AG20443 (cell line): ENCODE results near the gene EIF4B.

ENCODE experiments used
- DNase-seq: peaks from one replicate; pipeline ENCODE4 v3.0.0; 2012; ENCODE audit warnings: low spot score, mixed read lengths

The EIF4B gene

DNA sequence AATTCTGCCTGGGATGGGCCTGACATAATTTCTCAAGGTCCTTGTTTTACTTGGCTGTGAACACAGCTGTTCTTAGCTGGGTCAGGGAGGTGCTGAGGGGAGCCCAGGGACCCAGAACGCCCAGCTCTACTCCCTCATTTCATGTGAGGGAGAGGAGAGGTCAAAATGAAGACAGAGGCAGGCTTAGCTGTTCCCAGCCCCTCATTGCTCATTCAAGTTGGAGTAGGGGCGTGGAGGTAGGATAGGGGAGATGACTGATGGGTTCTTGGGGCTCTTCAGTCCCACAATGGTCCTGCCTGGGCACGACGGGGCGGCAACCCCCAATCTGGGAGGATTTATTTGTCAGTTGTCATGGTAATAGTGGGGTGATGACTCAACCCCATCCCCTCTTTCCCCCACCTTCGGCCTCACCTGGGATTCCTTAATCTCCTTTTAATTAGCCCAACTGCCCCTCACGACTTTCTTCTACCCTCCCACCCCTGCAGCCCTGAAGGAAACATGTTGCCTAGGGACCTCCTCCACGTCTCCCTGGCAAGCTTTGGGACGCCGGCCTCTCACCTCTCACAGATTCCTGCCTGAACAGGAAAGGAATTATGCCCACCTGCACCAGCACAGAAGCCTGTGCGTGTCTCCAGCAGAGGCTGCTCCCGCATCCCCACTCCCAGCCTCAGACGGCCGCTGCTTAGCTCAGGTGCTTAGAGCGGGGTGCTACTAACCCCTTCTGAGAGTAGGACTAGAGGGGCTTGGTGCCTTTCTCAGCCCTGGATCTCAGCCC, 62.7 kb downstream of the EIF4B start:
- no peak for DNase-seq

DNA sequence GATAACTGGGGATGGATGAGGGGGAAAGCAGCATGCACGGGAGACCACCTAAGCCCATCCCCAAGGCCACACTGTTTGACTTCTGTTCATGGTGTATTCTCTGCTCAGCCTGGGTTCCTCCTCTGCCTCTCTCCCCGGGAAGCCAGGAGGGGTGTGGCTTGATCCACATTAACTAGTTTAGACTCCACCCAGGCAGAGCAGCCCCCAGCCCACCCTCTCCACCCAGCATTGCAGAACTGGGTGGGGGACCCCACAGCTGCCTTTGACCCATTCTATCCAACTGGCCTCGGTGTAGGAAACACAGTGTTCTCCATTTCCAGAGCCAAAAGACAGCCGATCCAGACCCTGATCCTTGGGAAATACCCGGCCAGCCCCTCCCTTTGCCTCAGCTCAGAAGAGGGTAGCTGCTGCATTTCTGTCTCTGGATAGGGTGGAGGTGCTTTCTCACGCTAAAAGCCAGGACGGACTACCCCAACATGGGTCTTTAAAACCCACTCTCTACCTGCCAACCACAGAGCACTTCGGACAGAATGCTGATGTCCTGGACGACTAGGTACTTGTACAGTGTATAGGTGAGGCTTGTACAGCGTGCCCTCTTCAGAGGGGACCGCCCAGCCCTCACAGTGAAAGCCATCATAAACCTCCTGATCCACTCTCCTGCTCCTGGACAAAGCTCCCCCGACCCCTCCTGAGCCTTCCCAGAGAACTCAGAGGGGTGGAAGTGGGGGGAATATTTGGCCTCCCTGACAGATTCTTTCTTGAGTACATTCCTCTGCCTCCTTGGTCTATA, 63.6 kb downstream of the EIF4B start:
- no peak for DNase-seq

DNA sequence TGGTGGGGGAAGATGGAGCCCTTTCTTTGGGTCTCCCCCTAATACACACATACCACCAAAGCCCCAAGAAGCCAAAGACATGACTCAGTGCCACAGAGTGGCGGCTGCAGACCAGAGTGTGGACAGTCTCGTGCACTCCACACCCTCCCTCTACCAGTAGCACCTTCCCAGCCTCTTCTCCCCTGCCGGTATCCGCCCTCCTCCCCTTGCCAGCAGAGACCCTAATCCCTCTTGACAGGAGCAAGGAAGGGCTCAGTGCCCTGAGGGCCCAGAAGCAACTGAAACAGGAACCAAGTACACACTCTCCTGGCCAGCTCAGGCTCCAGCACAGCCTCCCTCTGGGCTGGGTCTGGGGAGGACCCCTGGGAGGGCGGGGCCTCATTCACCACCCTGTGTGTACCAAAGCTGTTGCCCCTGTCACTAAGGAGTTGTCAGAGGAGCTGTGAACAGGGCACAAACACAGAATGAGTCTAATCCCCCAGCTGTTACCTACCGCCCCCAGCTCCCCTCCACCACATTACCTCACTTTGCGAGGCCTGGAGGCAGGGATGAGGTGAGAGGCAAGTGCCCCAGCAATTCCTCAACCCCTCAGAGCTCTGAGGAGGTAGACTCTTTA, 64.7 kb downstream of the EIF4B start:
- DNase-seq, result no peak

DNA sequence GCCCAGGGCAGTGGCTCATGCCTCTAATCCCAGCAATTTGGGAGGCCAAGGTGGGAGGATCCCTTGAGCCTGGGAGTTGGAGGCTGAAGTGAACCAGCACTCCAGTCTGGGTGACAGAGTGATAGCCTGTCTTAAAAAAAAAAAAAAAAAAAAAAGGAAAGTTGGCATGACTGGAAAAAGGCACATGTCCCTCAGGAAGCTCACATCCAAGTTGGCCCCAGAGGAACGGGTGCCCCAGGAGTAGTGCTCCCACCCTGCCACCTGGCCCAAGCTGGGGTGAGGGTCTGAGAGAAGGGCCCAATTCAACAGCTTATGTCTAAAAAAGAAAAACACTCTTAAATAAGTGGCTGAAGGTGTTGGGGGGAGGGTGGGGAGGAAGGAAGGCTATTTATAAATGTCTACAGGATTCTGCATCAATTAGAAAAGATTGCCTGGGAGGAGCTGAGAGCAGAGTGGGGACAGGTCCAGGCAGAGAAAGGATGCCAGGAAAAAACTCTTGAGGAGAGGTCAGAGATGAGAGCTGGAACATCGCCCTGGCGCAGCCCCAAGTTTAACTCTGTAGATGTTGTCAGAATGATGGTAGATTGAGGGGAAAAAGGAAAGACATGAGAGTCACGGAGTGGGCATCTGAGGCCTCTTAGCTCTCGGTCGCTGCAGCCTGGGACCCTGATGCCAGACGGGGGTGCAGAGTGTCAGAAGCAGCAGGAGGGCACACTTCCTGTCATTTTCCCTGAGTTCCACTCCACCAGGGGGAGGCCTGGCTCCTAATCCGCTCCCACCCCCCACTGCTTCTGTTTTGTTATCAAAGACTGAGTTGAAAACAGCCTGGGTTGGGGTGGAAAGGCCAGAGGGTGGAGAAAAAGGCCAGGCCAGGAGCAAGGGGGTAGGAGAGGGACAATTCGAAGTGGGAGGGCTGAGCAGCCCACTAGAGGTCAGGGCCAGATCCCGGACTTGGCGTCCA, 65.6 kb downstream of the EIF4B start:
- peak; percentile 49 for DNase-seq

DNA sequence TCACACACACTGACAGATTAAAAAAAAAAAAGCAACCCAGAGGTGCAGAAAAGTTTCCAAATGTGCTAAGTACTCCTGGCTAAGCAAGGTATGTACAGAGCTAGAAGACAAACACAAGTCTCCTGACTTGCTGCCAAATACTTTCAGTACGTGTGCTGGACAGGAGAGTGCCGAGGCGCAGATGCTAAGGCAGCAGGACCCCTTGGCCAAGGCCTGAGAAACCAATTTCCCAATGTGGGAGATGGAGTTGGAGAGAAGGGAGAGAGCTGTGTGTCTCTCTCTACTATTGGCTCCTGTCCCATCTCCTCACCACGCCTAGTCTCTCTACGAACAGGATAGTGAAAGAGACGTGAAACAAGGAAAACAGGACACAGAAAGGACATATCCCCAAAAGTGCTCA, 67.6 kb downstream of the EIF4B start:
- no peak for DNase-seq

DNA sequence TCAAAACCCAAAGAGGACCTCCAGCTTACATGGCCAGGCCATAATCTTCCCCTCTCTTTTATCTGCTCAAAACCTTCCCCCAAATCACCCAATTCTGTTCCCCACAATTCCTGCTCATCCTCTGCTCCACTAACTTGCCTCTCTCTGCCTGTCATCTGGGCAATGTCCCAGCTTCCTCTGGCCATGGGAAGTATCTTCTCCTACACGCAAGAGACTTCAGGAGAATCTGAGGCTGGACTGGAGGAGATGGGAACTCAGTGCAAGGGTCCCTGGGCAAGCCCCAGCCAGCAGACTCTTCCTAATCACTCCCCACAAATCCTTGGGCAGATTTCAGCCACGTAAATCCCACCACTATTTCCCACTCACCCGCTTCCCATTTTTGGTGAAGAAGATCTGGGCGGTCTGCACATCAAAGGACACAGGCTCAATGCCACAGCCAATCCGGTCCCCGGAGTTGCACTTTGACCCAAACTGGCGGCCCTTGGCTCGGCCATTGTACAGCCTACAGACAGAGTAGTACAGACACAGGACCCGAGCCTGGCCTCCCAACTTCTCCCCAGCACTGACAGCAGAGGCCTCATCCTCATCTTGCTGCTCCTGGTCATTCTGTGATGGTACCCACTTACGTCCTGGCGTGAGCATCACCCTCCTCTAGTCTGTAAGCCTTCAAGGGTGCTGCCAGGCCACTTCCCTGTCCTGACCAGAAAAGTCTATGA, 68.2 kb downstream of the EIF4B start:
- DNase-seq, result no peak

DNA sequence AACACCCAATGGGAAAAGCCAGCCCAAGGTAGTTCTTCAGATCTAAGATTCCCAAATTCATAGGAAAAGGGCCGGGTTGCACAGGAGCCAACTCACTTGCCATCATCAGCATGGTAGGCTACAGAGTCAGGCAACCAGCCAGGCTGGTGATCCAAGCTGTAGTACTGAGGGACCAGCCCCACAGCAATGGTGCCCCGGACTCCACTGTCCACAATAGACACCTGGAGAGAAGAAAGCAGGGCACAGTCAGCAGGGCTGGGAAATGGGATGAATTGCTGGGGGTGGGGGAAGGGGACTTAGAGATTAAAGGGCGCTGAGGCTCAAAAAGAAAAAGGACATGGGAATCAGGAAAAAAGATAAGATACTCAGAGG, 68.7 kb downstream of the EIF4B start:
- DNase-seq, result no peak

DNA sequence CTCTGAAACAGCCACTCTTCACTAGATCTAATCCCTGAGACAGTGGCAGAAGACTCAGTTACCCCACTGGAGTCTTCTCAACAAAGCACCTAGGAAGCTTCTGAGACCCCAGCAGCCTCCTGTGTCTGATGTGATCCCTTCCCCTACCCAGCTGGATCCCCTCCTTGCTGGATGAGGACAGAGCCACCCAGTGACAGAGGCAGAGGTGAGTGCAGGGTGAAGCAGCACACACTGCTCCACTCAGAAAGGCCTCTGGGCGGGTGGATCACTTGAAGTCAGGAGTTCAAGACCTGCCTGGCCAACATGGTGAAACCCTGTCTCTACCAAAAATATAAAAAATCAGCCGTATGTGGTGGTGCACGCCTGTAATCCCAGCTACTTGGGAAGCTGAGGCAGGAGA, 70.2 kb downstream of the EIF4B start:
- DNase-seq, result no peak

DNA sequence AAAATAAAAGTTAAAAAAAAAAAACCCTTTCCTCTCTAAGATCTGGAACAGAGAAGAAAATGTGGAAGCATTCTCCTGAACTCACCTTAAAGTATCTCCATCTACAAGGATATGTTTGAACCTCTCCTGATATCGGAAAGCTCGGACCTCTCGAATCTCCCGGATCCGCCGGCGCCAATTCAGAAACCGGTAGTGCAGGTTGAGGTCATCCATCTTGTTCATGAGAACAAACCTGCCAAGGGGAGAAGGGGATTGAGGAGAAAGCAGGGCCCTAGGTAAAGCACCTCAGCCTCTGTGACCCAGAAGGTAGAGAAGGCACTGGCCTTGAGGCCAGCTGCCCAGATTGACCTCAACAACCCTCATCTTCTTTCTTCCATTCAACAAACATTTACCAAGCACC, 70.8 kb downstream of the EIF4B start:
- DNase-seq, result no peak

DNA sequence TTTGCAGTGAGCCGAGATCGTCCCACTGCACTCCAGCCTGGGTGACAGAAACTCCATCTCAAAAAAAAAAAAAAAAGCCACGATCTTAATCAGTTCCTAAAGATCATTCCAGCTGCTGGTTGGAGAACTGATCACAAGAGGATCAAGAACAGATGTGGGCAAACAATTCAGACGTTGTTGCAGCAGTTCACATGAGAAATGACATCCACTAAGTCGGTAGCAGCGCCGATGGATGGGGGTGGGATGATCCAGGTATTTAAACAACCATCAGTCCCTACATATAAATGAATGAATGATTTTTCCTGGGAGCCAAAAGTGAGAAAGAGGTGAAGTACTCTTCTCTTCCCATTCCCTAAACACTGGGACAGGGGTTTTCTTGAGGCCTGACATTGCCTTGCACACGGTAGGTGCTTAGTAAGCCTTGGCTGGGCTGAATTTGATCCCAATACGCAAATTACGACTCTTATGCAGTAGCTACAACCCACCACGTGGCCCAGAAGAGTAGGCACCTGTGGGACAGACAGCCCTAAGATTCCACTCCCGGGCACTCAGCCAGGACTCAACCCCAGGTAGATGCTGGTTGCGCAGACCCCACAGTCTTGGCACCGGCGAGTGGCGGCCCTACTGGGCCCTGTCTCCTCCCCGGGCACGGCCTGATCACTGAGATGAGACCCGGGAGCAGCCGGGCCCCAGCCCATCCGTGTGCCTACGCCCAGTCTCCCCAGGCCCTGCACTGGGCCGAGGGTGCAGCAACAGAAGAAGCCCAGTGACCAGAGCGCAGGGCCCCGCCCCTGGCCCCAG, 72.4 kb downstream of the EIF4B start:
- DNase-seq, result peak; percentile 17

DNA sequence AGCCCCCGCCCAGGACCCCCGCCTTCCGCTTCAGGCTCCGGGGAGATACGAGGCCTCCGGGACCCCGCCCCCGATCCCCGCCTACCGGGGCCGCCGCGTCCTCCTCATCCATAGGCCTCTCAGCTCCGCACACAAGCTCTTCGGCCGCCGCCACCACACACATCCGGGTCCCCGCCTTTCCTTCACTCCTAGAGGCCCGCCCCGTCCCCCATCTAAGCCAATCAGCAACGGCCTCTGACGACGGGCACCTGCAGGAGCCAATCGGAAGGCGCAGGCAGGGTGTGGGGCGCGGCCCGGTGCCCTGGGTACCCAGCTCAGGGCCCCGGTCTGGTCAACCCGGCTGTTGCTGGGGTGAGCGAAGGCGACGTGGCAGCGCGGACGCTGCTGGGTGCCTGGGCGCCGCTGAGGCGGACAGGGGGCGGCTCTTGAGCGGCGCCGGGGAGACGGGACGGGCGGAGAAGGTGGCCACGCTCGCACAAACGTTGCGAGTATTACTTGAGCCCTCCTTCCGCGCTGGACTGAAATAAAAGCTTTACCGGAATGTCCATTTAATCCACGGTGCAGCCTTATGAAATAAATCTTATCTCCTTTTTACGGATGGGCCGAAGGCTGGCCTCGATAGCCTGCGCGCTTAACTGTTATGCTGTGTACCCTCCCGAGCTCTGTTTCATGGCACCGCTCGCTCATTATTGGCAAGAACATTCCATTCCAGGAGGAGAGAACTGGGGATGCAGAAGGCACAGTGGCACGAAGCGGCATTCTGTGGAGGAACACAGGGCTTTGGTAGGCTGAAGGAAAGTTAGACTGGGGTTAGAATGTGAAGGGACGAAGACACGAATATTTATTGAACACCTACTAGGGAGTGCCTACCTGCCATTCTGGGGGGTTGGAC, 73.2 kb downstream of the EIF4B start, which contains the start of gene SPRYD3:
SPRYD3 (minus strand) TSS at position 165 of the 892 bp plus-strand sequence; CDS start at position 108, 57 bp downstream.
- peak; percentile 100 for DNase-seq

DNA sequence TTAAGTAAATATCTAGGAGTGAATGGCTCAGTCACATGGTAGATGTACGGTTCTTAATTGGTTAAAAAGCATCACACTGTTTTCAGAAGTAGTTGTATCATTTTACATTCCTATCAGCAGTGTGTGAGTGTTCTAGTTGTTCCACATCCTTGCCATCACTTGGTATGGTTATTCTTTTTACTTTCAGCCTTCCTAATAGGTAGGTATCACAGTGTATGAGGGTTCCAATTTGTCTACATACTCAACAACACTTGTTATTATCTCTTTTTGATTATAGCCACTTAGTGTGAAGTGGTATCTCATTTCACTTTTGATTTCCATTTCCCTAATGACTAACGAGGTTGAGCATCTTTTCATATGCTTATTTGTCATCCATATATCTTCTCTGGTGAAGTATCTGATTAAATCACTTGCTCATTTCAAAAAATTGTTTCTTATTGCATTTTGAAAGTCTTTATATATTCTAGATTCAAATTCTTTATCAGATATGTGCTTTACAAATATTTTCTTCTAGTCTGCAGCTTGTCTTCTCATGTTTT, 76.5 kb downstream of the EIF4B start:
- no peak for DNase-seq

DNA sequence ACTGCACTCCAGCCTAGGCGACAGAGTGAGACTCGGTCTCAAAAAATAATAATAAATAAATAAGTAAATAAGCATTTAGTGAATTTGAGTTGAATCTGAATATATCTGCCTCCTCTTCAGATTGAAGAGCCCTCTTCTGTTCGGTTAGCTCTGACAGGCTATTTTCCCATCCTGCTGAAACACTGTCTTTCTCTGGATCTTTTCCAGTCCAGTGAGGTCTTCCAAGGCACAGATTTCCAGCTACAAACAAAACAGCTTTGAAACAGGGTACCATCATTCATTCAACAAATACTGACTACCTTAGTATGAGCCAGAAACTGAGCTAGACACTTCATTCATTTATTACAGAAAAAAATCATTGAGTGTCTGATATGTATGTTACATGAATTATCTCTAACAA, 80.1 kb downstream of the EIF4B start:
- peak; percentile 0 for DNase-seq

DNA sequence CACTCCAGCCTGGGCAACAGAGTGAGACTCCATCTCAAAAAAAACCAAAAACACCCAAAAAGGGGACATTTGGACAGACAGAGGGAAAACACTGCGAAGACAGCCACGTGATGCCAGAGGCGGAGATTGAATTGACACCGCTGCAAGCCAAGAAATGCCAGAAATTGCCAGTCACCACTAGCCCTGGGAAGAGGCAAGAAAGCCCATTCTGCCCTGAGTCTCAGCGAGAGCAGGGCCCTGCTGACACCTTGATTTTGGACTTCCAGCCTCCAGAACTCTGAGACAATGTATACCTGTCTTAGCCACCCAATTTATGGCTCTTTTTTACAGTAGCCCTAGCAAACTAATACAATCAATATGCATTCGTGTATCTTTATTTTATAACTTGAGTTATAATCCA, 83.8 kb downstream of the EIF4B start:
- no peak for DNase-seq

DNA sequence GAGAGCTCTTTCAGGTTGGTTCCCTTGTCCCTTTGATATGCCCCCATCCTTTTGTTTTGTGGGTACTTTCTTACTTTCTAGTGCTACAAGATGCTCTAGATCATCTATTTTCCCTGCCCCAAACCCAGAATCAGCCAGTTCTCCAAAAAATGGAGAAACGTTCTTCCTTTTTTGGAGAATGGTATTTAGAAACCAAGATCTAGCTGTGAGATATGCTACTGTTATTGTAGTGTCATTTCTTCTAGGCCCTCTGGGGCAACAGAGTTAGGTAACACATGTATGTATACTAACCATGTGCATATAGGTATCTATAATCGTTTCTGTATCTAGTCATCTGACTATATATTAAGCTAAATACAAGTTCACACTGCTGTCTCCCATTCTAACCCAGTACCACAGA, 84.3 kb downstream of the EIF4B start:
- no peak for DNase-seq

DNA sequence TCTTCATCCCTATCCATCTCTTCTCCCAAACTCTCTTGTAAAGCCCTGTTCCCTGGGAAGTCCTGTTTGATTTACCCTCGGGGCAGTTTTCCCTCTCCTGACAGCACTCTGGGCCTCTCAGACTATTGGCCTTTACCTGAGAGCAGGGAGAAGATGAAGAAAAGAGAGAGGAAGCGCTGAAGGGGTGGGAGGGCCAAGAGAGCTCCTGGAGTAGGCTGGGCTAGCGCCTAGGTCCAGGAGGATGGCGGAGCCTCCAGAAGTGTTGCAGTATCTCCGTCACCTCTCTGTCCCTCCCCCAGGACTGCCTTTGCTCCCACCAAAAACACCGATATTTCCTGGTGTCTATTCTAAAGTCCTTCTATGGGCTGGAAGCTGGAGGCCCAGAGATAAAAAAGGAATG, 85.5 kb downstream of the EIF4B start:
- no peak for DNase-seq
